HEK293 (cell line): ENCODE data around the gene CD109.

Experiments
- CTCF ChIA-PET: fragments of 350-600 bp; formaldehyde crosslinking; extraction: SDS; loops from one replicate; lab custom pipeline; 2021; ENCODE audit warnings: antibody characterized with exemption; lab: Yijun Ruan, JAX
- POLR2A ChIA-PET: fragments of 300-600 bp; formaldehyde crosslinking; extraction: SDS; loops from one replicate; lab custom pipeline; 2020; ENCODE audit warnings: antibody characterized with exemption, inconsistent platforms; lab: Yijun Ruan, JAX
- H3K27ac ChIP-seq: fragments of 200-500 bp; sonication (Bioruptor generic); 2 replicates; pipeline ENCODE4 v1.5.1; 2014; ENCODE audit warnings: low read depth, low read length, control low read depth, inconsistent platforms; ENCODE audit errors: extremely low read depth
- H3K36me3 ChIP-seq, 2 experiments: fragments of 200-500 bp in 1 of 2; sonication (Bioruptor generic) in 1 of 2; 1 replicate in 1 of 2; 2 replicates in 1 of 2; pipeline ENCODE4 v1.5.1; 2014 to 2017; ENCODE audit warnings: inconsistent platforms in 2 of 2, low read length in 2 of 2; ENCODE audit not compliant: control insufficient read depth in 2 of 2, insufficient read depth in 1 of 2
- H3K4me1 ChIP-seq: fragments of 200-500 bp; sonication (Bioruptor generic); 2 replicates; pipeline ENCODE4 v1.5.1; 2014; ENCODE audit warnings: mild to moderate bottlenecking, low read length, inconsistent platforms; ENCODE audit not compliant: control insufficient read depth, insufficient read depth
- H3K4me3 ChIP-seq: 2 replicates; pipeline ENCODE4 v1.5.1; 2011; ENCODE audit warnings: low read depth, mild to moderate bottlenecking, control low read depth, low read length, moderate library complexity
- H3K9me3 ChIP-seq: fragments of 200-500 bp; sonication (Bioruptor generic); 2 replicates; pipeline ENCODE4 v1.5.1; 2014; ENCODE audit warnings: low read depth, low read length, inconsistent platforms; ENCODE audit not compliant: control insufficient read depth, insufficient read depth
- KLF9 ChIP-seq: fragments of 450-650 bp; formaldehyde crosslinking; IDR thresholded peaks from 2 replicates; pipeline ENCODE4 v1.5.1; 2016; ENCODE audit warnings: missing biosample characterization, missing genetic modification characterization, low read depth
- SP2 ChIP-seq: fragments of 450-650 bp; formaldehyde crosslinking; IDR thresholded peaks from 2 replicates; pipeline ENCODE4 v1.5.1; 2016; ENCODE audit warnings: missing biosample characterization, missing genetic modification characterization
- YY1 ChIP-seq: fragments of 450-650 bp; formaldehyde crosslinking; IDR thresholded peaks from 2 replicates; pipeline ENCODE4 v1.5.1; 2018; ENCODE audit warnings: missing biosample characterization, missing genetic modification characterization
- ZNF112 ChIP-seq: fragments of 450-650 bp; formaldehyde crosslinking; IDR thresholded peaks from 2 replicates; pipeline ENCODE4 v1.5.0; 2017; ENCODE audit warnings: missing biosample characterization, missing genetic modification characterization
- ZNF140 ChIP-seq: fragments of 450-650 bp; formaldehyde crosslinking; IDR thresholded peaks from 2 replicates; pipeline ENCODE4 v1.5.1; 2016; ENCODE audit warnings: missing biosample characterization, missing genetic modification characterization
- ZNF155 ChIP-seq: fragments of 450-650 bp; formaldehyde crosslinking; IDR thresholded peaks from 2 replicates; pipeline ENCODE4 v1.5.1; 2016; ENCODE audit warnings: missing biosample characterization, missing genetic modification characterization
- ZNF157 ChIP-seq: fragments of 450-650 bp; formaldehyde crosslinking; IDR thresholded peaks from 2 replicates; pipeline ENCODE4 v1.5.1; 2016; ENCODE audit warnings: missing biosample characterization, missing genetic modification characterization
- ZNF266 ChIP-seq: fragments of 450-650 bp; formaldehyde crosslinking; IDR thresholded peaks from 2 replicates; pipeline ENCODE4 v1.5.1; 2016; ENCODE audit warnings: missing biosample characterization, missing genetic modification characterization, low read depth
- ZNF274 ChIP-seq, 2 experiments: fragments of 200-500 bp in 1 of 2; fragments of 450-650 bp in 1 of 2; sonication (Bioruptor generic) in 1 of 2; formaldehyde crosslinking in 1 of 2; IDR thresholded peaks; 2 replicates each; pipeline versions ENCODE4 v1.5.1 to v1.6.1; 2014 to 2016; ENCODE audit warnings: borderline replicate concordance in 1 of 2, inconsistent platforms in 1 of 2, low read length in 1 of 2, missing biosample characterization in 1 of 2, missing genetic modification characterization in 1 of 2
- ZNF292 ChIP-seq: fragments of 450-650 bp; formaldehyde crosslinking; IDR thresholded peaks from 2 replicates; pipeline ENCODE4 v1.5.1; 2016; ENCODE audit warnings: low read depth, missing biosample characterization, missing genetic modification characterization, borderline replicate concordance
- ZNF548 ChIP-seq: fragments of 450-650 bp; formaldehyde crosslinking; IDR thresholded peaks from 2 replicates; pipeline ENCODE4 v1.5.1; 2016; ENCODE audit warnings: missing biosample characterization, missing genetic modification characterization
- ZNF623 ChIP-seq: fragments of 450-650 bp; formaldehyde crosslinking; IDR thresholded peaks from 2 replicates; pipeline ENCODE4 v1.5.1; 2016; ENCODE audit warnings: missing biosample characterization, missing genetic modification characterization
- ZNF658 ChIP-seq: fragments of 450-650 bp; formaldehyde crosslinking; IDR thresholded peaks from 2 replicates; pipeline ENCODE4; 2016; ENCODE audit warnings: missing biosample characterization, missing genetic modification characterization
- ZNF747 ChIP-seq: fragments of 450-650 bp; formaldehyde crosslinking; IDR thresholded peaks from 2 replicates; pipeline ENCODE4 v1.5.1; 2016; ENCODE audit warnings: missing biosample characterization, missing genetic modification characterization
- ZNF76 ChIP-seq: fragments of 450-650 bp; formaldehyde crosslinking; IDR thresholded peaks from 2 replicates; pipeline ENCODE4; 2016; ENCODE audit warnings: low read depth, missing biosample characterization, missing genetic modification characterization, borderline replicate concordance
- ZNF792 ChIP-seq: fragments of 450-650 bp; formaldehyde crosslinking; IDR thresholded peaks from 2 replicates; pipeline ENCODE4 v1.5.1; 2016; ENCODE audit warnings: missing biosample characterization, missing genetic modification characterization
- ZSCAN23 ChIP-seq: fragments of 450-650 bp; formaldehyde crosslinking; IDR thresholded peaks from 2 replicates; pipeline ENCODE4 v1.5.1; 2016; ENCODE audit warnings: missing biosample characterization, missing genetic modification characterization
- TF ChIP-seq, protein P1 (sequence below): fragments of 450-650 bp; formaldehyde crosslinking; conservative IDR thresholded peaks from 2 replicates; pipeline ENCODE4 v1.5.1; 2016; ENCODE audit warnings: low read depth, missing biosample characterization, missing genetic modification characterization
- TF ChIP-seq, protein P2 (sequence below): fragments of 450-650 bp; formaldehyde crosslinking; IDR thresholded peaks from 2 replicates; pipeline ENCODE4 v1.5.1; 2016; ENCODE audit warnings: missing biosample characterization, missing genetic modification characterization
- TF ChIP-seq, protein P3 (sequence below): fragments of 450-650 bp; formaldehyde crosslinking; IDR thresholded peaks from 2 replicates; pipeline ENCODE4 v1.5.1; 2016; ENCODE audit warnings: missing biosample characterization, missing genetic modification characterization
- TF ChIP-seq, protein P4 (sequence below): fragments of 450-650 bp; formaldehyde crosslinking; IDR thresholded peaks from 2 replicates; pipeline ENCODE4 v1.5.1; 2017; ENCODE audit warnings: missing biosample characterization, missing genetic modification characterization

CD109 gene

DNA sequence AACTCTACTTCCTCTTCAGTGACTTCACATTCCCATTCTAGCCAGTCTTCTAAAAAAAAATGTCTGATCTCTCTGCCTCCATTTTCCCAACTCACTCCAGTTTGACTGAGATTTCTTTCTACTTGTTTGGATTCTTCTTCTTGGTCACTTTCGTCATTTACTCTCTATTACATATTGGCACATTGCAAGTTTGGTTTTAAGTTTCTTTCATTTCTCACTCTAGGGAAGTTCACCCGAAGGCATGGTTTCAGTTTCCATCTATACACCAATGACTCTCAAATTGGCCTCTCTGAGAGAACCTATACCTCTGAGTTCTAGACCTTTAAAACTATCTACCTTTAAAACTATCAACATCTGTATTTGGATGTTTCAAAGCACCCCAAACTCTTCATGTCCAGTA, 51.3 kb downstream of the CD109 start (continued):
- TF ChIP-seq, protein P1, sequence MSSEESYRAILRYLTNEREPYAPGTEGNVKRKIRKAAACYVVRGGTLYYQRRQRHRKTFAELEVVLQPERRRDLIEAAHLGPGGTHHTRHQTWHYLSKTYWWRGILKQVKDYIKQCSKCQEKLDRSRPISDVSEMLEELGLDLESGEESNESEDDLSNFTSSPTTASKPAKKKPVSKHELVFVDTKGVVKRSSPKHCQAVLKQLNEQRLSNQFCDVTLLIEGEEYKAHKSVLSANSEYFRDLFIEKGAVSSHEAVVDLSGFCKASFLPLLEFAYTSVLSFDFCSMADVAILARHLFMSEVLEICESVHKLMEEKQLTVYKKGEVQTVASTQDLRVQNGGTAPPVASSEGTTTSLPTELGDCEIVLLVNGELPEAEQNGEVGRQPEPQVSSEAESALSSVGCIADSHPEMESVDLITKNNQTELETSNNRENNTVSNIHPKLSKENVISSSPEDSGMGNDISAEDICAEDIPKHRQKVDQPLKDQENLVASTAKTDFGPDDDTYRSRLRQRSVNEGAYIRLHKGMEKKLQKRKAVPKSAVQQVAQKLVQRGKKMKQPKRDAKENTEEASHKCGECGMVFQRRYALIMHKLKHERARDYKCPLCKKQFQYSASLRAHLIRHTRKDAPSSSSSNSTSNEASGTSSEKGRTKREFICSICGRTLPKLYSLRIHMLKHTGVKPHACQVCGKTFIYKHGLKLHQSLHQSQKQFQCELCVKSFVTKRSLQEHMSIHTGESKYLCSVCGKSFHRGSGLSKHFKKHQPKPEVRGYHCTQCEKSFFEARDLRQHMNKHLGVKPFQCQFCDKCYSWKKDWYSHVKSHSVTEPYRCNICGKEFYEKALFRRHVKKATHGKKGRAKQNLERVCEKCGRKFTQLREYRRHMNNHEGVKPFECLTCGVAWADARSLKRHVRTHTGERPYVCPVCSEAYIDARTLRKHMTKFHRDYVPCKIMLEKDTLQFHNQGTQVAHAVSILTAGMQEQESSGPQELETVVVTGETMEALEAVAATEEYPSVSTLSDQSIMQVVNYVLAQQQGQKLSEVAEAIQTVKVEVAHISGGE: no peak
- TF ChIP-seq ZNF548 (tag by site-specific recombination): no peak
- TF ChIP-seq KLF9 (tag by site-specific recombination): no peak
- no peak for TF ChIP-seq ZNF792 (tag by site-specific recombination)
- TF ChIP-seq ZNF658 (tag by site-specific recombination): no peak

DNA sequence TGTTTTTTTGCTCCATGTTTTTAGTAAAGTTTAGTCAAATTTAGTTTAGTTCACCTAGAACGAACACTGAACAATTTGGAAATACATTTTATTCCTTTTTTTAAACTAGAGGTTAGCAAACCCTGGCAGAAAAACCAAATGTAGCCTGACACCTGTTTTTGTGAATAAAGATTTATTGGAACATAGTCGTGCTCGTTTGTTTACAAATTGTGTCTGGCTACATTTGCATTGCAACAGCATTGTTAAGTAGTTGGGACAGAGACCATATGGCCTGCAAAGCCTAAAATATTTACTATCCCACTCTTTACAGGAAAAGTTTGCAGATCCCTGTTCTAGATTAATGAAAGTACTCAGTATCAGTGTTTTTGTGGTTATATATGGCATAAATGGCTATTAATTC, 56.9 kb downstream of the CD109 start:
- Histone ChIP-seq H3K4me1 (no peaks in the 10 kb centered on the region), H3K27ac (no peak overlapping the region), H3K9me3 (no peaks in the 10 kb centered on the region), H3K4me3 (no peak overlapping the region), H3K36me3 (no peaks in the 10 kb centered on the region)
- no peak for TF ChIP-seq ZSCAN23 (tag by site-specific recombination)
- no peak for TF ChIP-seq ZNF266 (tag by site-specific recombination)
- no peak for TF ChIP-seq ZNF548 (tag by site-specific recombination)
- TF ChIP-seq ZNF155: no peak
- no peak for TF ChIP-seq SP2 (tag by site-specific recombination)
- TF ChIP-seq, protein P2, sequence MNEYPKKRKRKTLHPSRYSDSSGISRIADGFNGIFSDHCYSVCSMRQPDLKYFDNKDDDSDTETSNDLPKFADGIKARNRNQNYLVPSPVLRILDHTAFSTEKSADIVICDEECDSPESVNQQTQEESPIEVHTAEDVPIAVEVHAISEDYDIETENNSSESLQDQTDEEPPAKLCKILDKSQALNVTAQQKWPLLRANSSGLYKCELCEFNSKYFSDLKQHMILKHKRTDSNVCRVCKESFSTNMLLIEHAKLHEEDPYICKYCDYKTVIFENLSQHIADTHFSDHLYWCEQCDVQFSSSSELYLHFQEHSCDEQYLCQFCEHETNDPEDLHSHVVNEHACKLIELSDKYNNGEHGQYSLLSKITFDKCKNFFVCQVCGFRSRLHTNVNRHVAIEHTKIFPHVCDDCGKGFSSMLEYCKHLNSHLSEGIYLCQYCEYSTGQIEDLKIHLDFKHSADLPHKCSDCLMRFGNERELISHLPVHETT: no peak
- ChIA-PET CTCF (interaction anchor here (2.6 kb wide), 1 partner anchor 20 kb away, joined by 14 read pairs; no protein-coding TSS in a partner anchor), POLR2A (no interaction called here)

DNA sequence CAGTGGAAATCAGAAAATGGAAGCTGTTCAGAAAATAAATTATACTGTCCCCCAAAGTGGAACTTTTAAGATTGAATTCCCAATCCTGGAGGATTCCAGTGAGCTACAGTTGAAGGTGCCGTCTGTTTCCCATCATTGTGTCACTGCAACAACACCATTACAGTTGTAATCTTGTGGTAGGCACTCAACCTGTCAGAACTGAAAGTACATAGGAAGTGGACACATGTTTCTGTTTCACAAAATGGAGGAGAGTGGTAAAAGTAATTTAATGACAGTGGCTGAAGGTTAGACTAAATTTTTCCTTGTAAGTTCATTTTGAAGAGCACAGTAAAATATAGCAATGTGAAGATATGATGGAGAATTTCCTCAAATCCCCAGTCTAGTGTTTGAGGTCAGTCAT, 70.0 kb downstream of the CD109 start:
- Histone ChIP-seq H3K4me1 (no peaks in the 10 kb centered on the region), H3K4me3 (no peak overlapping the region), H3K27ac (no peak overlapping the region), H3K36me3 (peaks cover 0 to 5% of the 10 kb centered on the region in 2 experiments; a peak in 1 of 3 replicates), H3K9me3 (no peaks in the 10 kb centered on the region)
- ChIA-PET POLR2A (no interaction called here), CTCF (interaction anchor here (0.6 to 3.2 kb wide), 6 partner anchors 11 to 973 kb away, joined by 3 to 11 read pairs (median 4); no protein-coding TSS in a partner anchor)
- TF ChIP-seq ZNF274 (IDR thresholded peaks at IDR 0.05; ENCODE audit: low read length) (no peak), ZNF274 (tag by site-specific recombination; IDR thresholded peaks at IDR 0.05; ENCODE audit: borderline replicate concordance) (no peak), ZNF292 (tag by site-specific recombination) (no peak), ZNF76 (tag by site-specific recombination) (no peak), YY1 (tag by site-specific recombination) (no peak), ZNF747 (no peak), ZNF157 (tag by site-specific recombination) (no peak), ZNF140 (tag by site-specific recombination) (no peak), ZNF112 (no peak), ZNF623 (tag by site-specific recombination) (no peak)
- TF ChIP-seq, protein P3, sequence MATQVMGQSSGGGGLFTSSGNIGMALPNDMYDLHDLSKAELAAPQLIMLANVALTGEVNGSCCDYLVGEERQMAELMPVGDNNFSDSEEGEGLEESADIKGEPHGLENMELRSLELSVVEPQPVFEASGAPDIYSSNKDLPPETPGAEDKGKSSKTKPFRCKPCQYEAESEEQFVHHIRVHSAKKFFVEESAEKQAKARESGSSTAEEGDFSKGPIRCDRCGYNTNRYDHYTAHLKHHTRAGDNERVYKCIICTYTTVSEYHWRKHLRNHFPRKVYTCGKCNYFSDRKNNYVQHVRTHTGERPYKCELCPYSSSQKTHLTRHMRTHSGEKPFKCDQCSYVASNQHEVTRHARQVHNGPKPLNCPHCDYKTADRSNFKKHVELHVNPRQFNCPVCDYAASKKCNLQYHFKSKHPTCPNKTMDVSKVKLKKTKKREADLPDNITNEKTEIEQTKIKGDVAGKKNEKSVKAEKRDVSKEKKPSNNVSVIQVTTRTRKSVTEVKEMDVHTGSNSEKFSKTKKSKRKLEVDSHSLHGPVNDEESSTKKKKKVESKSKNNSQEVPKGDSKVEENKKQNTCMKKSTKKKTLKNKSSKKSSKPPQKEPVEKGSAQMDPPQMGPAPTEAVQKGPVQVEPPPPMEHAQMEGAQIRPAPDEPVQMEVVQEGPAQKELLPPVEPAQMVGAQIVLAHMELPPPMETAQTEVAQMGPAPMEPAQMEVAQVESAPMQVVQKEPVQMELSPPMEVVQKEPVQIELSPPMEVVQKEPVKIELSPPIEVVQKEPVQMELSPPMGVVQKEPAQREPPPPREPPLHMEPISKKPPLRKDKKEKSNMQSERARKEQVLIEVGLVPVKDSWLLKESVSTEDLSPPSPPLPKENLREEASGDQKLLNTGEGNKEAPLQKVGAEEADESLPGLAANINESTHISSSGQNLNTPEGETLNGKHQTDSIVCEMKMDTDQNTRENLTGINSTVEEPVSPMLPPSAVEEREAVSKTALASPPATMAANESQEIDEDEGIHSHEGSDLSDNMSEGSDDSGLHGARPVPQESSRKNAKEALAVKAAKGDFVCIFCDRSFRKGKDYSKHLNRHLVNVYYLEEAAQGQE (tag by site-specific recombination): no peak
- TF ChIP-seq, protein P4, sequence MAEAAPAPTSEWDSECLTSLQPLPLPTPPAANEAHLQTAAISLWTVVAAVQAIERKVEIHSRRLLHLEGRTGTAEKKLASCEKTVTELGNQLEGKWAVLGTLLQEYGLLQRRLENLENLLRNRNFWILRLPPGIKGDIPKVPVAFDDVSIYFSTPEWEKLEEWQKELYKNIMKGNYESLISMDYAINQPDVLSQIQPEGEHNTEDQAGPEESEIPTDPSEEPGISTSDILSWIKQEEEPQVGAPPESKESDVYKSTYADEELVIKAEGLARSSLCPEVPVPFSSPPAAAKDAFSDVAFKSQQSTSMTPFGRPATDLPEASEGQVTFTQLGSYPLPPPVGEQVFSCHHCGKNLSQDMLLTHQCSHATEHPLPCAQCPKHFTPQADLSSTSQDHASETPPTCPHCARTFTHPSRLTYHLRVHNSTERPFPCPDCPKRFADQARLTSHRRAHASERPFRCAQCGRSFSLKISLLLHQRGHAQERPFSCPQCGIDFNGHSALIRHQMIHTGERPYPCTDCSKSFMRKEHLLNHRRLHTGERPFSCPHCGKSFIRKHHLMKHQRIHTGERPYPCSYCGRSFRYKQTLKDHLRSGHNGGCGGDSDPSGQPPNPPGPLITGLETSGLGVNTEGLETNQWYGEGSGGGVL (tag by site-specific recombination): no peak
